ENCODE measurements around the gene NXPH3.

DNA sequence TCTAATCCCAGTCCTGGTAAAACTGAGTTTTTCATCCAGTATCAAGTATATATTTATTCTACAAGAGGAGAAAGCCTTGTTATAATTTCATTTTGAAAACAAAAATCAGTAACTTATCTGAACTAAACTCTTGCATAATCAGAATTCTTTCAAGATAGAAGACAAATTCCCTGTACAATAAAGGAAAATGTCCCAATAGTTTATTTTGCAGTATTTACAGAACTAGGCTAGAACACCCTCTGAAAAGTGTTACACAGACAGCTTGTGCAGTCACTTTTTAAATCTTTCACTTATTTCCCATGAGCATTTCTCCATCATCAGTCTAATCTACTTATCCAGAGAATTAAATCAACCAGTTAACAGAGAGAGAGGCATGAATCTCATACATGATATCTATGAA is 53.8 kb downstream of the NXPH3 start:
- TF ChIP-seq, protein P1, sequence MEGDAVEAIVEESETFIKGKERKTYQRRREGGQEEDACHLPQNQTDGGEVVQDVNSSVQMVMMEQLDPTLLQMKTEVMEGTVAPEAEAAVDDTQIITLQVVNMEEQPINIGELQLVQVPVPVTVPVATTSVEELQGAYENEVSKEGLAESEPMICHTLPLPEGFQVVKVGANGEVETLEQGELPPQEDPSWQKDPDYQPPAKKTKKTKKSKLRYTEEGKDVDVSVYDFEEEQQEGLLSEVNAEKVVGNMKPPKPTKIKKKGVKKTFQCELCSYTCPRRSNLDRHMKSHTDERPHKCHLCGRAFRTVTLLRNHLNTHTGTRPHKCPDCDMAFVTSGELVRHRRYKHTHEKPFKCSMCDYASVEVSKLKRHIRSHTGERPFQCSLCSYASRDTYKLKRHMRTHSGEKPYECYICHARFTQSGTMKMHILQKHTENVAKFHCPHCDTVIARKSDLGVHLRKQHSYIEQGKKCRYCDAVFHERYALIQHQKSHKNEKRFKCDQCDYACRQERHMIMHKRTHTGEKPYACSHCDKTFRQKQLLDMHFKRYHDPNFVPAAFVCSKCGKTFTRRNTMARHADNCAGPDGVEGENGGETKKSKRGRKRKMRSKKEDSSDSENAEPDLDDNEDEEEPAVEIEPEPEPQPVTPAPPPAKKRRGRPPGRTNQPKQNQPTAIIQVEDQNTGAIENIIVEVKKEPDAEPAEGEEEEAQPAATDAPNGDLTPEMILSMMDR (IDR thresholded peaks at IDR 0.05): no peak
- no peak for TF ChIP-seq POLR2A (IDR thresholded peaks at IDR 0.05)

All from esophagus squamous epithelium (tissue), 4 donors.